ENCODE results near the gene DRD4.

The DRD4 gene

DNA sequence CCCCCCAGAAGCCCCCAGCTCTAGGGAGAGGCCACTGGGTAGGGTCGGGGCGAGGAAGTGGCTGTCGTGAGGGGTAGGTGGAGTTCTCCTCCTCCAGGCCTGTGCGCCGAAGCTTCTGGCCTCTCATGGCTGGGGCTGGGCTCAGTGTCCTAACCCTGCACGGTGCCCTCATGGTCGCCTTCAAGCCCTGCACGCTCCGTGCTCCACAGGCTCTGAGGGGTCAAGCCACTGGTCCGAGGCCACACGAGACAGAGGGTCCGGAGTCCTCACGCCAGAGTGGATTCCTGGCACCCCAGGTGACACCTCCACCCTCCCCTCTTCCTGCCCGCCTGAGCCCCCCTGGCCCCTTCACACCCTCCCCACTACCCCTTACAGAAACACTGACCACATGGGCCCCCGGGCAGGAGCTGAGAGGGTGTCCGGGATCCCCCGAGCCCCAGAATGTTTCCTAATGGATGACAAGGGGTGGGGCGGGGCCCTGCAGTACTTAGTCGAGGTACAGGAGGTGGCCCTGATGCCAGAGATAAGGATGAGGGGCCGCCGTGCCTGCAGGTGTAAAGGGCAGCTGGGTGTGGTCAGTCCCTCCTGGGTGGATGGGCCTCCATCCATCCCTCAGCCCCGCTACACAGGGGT is 11.3 kb upstream of the DRD4 start:
- Mint-ChIP-seq H3K9me3 (no peaks in the 10 kb centered on the region), H3K27ac (no peak overlapping the region), H3K4me3 (no peak overlapping the region)

DNA sequence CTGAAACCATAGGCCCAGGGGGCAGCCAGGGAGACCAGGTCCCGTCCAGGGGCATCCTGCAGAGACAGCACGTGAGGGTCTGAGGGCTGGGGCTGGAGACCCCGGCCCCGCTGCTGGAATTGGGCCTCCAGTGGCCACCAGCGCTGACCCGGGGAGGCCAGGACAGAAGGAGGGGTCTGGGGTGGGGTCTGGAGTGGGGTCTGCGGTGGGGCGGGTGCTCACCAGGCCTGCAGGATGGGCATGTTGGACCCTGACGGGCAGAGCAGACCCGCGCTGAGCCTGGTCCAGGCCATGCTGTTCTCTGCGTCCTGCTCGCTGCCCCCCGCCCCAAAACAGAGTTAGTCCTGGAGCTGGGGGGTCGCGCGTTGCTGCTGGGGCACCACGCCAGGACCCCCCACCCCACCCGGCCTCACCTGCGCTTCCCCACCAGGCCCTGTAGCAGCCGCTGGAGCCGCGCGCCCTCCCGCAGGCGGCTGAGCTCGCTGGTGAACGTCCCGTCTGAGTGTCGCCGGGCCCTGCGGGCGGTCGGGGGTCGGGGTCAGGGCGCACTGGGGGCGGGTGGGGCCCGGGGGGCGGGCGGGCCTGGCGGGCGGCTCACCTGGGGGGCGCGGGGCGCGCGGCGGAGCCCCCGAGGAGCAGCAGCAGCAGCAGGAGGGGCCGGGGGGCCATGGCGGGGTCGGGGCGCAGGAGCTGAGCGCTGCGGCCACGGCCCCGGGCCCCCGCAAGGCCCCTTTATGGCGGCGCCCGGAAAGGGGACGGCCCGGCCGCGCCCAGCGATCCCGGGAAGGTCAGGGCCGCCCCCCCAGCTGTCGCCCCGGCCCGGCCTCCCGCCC is 10.4 kb upstream of the DRD4 start, which contains the start of gene SCT:
TSS of gene SCT (minus strand) at position 707 of the 833 bp plus-strand sequence. CDS start at position 669, 38 bp downstream.
- peak within 1 kb of the TSS; percentile 59 for H3K27ac Mint-ChIP-seq
- peaks cover 20% of the 10 kb centered on the region for H3K4me1 Mint-ChIP-seq
- H3K9me3 Mint-ChIP-seq, result no peaks in the 10 kb centered on the region
- H3K4me3 Mint-ChIP-seq, result no peak within 1 kb of the TSS
- H3K36me3 Mint-ChIP-seq, result no peaks in the 10 kb centered on the region
- H3K27me3 Mint-ChIP-seq, result peaks cover 11% of the 10 kb centered on the region

More for the DNA sequence above, 11.3 kb upstream of the DRD4 start:
- peaks cover 20% of the 10 kb centered on the region for H3K4me1 Mint-ChIP-seq
- no peaks in the 10 kb centered on the region for H3K36me3 Mint-ChIP-seq
- peaks cover 11% of the 10 kb centered on the region for H3K27me3 Mint-ChIP-seq

DNA sequence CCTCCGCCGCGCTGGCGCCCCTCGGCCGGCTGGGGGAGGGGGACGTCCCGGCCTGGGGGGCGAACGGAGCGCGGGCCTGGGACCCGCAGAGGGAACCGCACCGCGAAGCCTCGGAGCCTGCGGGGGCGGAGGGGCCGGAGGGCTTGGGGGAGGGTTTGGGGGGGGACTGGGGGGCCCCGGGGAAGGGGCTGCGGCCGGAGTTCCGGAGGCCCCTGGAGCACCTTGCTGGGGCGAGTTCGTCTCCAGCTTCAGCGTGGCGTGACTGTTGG is 9.8 kb upstream of the DRD4 start:
- Mint-ChIP-seq H3K27ac (no peak overlapping the region), H3K4me1 (peaks cover 20% of the 10 kb centered on the region), H3K36me3 (no peaks in the 10 kb centered on the region), H3K4me3 (no peak overlapping the region), H3K9me3 (no peaks in the 10 kb centered on the region), H3K27me3 (peaks cover 11% of the 10 kb centered on the region)

DNA sequence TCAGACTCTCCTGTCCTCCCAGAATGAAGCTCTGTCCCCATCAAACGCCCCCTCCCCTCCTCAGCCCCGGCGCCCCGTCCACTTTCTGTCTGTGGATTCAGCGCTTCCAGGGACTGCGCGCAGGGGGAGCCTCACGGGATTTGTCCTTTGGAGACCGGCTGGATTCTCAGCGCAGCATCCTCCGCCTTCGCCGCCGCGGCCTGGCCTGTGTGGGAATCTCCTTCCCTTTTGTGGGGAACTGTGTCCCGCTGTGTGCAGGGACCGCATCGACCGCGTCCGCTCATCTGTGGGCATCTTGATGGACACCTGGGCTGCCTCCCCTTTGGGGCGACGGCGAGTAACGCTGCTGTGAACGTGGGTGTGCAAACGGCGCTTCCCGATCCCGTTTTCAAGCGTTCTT is 9.0 kb upstream of the DRD4 start:
- Mint-ChIP-seq H3K27ac (peak overlapping the region; percentile 59), H3K4me3 (peak overlapping the region; percentile 49), H3K36me3 (no peaks in the 10 kb centered on the region), H3K27me3 (peaks cover 11% of the 10 kb centered on the region), H3K9me3 (no peaks in the 10 kb centered on the region), H3K4me1 (peaks cover 20% of the 10 kb centered on the region)

DNA sequence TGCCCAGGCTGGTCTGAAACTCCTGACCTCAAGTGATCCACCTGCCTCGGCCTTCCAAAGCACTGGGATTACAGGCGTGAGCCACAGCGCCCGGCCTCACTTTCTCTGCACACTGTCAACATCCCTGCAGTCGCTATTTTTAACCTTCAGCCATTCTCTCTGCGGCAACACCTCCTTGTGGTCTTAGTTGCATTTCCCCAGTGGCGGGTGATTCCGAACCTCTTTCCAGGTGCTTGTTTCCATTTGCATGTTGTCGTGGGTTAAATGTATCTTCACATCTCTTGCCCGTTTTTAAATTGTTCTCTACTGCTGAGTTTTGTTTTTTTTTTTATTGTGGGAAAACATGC is 7.9 kb upstream of the DRD4 start:
- H3K27ac Mint-ChIP-seq, result no peak overlapping the region
- H3K27me3 Mint-ChIP-seq, result peaks cover 11% of the 10 kb centered on the region
- H3K4me3 Mint-ChIP-seq, result peak overlapping the region; percentile 40
- H3K9me3 Mint-ChIP-seq, result no peaks in the 10 kb centered on the region
- no peaks in the 10 kb centered on the region for H3K36me3 Mint-ChIP-seq
- H3K4me1 Mint-ChIP-seq, result peaks cover 20% of the 10 kb centered on the region

DNA sequence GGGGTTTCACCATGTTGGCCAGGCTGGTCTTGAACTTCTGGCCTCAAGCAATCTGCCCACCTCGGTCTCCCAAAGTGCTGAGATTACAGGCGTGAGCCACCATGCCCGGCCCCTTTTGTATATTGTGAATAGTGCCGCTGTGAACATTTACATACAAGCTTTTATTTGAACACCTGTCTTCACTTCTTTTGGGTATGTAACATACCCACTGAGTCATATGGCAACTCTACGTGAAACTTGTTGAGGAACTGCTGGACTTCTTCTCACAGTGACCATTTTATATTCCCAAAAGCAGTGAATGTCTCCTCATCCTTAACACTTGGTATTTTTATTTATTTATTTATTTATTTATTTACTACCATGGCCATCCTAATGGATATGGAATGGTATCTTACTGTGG is 6.2 kb upstream of the DRD4 start:
- Mint-ChIP-seq H3K4me1 (peaks cover 20% of the 10 kb centered on the region), H3K4me3 (no peak overlapping the region), H3K9me3 (no peaks in the 10 kb centered on the region), H3K27ac (no peak overlapping the region), H3K27me3 (peaks cover 13% of the 10 kb centered on the region), H3K36me3 (no peaks in the 10 kb centered on the region)

DNA sequence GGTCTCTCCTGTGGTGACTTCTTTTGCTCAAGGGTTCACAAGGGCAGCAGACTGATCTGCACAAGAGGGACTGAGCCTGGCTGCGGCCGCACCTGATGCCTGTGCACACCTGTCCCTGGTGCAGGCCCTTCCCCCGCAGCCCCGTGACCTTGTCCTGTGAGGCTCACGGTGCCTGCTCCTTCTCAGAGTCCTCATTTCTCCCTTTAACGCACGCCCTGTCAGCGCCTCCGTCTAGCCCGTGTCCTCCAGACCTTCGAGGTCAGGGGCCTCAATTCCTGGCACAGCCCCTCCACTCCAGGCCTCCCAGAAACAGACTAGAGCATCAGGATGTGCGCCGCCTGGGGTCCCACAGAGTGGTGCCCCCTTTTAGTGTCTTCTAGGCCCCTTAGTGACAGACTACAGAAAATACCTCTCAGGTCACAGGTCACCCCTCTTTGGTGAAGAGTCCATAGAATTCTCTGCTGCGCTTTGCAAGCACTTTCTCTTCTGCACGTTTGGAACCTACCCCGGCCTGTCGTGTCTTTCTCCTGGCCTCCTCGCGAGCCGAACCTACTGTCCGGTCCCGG is 1.0 kb upstream of the DRD4 start:
- peaks cover 14% of the 10 kb centered on the region for H3K27me3 Mint-ChIP-seq
- H3K4me3 Mint-ChIP-seq, result no peak overlapping the region
- H3K27ac Mint-ChIP-seq, result no peak overlapping the region
- no peaks in the 10 kb centered on the region for H3K36me3 Mint-ChIP-seq
- no peaks in the 10 kb centered on the region for H3K9me3 Mint-ChIP-seq
- peaks cover 9% of the 10 kb centered on the region for H3K4me1 Mint-ChIP-seq

DNA sequence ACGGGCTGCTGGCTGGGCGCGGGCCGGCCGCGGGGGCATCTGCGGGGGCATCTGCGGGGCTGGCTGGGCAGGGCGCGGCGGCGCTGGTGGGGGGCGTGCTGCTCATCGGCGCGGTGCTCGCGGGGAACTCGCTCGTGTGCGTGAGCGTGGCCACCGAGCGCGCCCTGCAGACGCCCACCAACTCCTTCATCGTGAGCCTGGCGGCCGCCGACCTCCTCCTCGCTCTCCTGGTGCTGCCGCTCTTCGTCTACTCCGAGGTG is 194 bp downstream of the DRD4 start:
- H3K27me3 Mint-ChIP-seq, result peaks cover 14% of the 10 kb centered on the region
- no peaks in the 10 kb centered on the region for H3K36me3 Mint-ChIP-seq
- H3K4me3 Mint-ChIP-seq, result peak overlapping the region; percentile 61
- no peak overlapping the region for H3K27ac Mint-ChIP-seq
- H3K9me3 Mint-ChIP-seq, result no peaks in the 10 kb centered on the region
- H3K4me1 Mint-ChIP-seq, result peaks cover 9% of the 10 kb centered on the region

DNA sequence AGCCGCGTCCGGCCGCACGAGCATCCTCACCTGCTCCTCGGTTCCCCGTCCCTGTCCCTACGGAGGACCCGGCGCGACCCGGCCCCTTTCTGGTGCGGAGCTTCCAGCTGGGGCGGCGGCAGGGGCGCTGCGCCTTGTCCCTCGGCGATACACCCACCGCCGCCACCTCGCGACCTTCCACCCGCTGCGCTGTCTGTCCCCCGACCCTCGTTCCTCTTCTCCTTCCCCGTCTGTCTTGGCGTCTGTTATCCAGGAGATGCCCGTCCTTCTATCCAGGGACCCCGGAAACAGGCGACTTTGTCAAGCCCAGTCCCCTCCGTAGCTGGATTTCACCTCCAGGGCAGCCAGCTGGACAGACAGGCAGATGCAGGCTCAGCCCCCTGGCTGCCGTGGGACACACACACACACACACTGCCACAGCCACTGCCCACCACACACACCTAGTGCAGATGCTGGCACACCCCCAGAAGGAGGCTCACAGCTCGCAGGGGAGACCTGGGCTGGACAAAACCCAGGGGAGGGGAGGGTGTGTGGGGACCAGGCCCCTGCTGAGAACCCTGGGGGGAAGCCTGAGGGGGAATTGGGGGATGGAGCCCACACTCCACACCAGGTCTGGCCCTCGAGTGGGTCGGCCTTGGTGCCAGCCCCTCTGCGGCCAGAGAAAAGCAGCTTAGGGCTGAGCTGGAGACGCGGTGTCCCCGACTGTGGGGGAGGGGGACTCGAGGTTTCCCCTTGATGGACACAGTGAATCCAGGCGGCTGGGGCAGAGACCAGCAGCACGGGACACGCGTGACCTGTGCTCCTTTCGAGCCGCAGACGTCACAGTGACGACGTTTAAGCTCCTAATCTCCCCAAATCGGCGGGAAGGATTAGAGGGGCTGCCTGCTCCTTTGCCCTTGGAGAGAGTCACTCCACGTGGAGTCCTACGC is 788 bp downstream of the DRD4 start:
- Mint-ChIP-seq H3K4me1 (peaks cover 9% of the 10 kb centered on the region), H3K36me3 (no peaks in the 10 kb centered on the region), H3K27ac (no peak overlapping the region), H3K9me3 (no peaks in the 10 kb centered on the region), H3K4me3 (peak overlapping the region; percentile 61), H3K27me3 (peaks cover 14% of the 10 kb centered on the region)

DNA sequence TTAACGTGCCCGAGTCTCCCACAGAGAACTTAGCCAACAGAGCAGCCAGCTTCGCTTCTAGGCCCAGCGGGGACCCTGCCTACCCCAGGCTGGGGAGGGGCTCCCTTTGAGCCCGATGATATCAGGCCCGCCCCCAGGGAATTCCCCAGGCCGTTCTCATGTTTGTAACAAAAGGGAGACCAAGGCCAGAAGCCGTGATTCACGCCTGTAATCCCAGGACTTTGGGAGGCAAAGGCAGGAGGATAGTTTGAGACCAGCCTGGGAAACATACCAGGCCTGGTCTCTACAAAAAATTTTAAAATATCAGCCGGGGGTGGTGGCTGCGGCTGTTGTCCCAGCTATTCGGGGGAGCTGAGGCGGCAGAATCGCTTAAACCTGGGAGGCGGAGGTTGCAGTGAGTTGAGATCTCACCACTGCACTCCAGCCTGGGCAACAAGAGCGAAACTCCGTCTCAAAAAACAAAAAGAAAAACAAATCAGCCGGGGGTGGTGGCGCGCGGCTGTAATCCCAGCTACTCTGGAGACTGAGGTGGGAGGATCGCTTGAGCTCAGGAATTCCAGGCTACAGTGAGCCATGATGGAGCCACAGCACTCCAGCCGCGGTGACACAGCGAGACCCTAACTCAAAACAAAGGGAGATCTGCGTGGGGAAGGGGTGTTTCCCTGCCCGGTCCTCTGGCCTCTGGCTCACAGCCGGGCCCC is 1.7 kb downstream of the DRD4 start:
- Mint-ChIP-seq H3K27me3 (peaks cover 14% of the 10 kb centered on the region), H3K4me1 (peaks cover 9% of the 10 kb centered on the region), H3K36me3 (no peaks in the 10 kb centered on the region), H3K9me3 (no peaks in the 10 kb centered on the region), H3K4me3 (peak overlapping the region; percentile 33), H3K27ac (no peak overlapping the region)

DNA sequence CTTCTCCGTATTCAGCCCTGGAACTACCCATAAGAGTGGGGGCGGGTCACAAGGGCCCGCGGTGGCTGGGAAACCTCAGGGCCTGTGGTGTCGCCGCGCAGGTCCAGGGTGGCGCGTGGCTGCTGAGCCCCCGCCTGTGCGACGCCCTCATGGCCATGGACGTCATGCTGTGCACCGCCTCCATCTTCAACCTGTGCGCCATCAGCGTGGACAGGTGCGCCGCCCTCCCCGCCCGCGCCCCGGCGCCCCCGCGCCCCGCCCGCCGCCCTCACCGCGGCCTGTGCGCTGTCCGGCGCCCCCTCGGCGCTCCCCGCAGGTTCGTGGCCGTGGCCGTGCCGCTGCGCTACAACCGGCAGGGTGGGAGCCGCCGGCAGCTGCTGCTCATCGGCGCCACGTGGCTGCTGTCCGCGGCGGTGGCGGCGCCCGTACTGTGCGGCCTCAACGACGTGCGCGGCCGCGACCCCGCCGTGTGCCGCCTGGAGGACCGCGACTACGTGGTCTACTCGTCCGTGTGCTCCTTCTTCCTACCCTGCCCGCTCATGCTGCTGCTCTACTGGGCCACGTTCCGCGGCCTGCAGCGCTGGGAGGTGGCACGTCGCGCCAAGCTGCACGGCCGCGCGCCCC is 2.4 kb downstream of the DRD4 start:
- peak overlapping the region; percentile 39 for H3K4me3 Mint-ChIP-seq
- H3K27ac Mint-ChIP-seq, result no peak overlapping the region
- no peaks in the 10 kb centered on the region for H3K9me3 Mint-ChIP-seq
- peaks cover 14% of the 10 kb centered on the region for H3K27me3 Mint-ChIP-seq
- peaks cover 9% of the 10 kb centered on the region for H3K4me1 Mint-ChIP-seq
- H3K36me3 Mint-ChIP-seq, result no peaks in the 10 kb centered on the region

DNA sequence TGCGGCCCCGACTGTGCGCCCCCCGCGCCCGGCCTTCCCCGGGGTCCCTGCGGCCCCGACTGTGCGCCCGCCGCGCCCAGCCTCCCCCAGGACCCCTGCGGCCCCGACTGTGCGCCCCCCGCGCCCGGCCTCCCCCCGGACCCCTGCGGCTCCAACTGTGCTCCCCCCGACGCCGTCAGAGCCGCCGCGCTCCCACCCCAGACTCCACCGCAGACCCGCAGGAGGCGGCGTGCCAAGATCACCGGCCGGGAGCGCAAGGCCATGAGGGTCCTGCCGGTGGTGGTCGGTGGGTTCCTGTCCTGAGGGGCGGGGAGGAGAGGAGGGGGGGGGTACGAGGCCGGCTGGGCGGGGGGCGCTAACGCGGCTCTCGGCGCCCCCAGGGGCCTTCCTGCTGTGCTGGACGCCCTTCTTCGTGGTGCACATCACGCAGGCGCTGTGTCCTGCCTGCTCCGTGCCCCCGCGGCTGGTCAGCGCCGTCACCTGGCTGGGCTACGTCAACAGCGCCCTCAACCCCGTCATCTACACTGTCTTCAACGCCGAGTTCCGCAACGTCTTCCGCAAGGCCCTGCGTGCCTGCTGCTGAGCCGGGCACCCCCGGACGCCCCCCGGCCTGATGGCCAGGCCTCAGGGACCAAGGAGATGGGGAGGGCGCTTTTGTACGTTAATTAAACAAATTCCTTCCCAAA is 3.1 kb downstream of the DRD4 start:
- Mint-ChIP-seq H3K4me3 (peak overlapping the region; percentile 73), H3K27me3 (peaks cover 14% of the 10 kb centered on the region)

DNA sequence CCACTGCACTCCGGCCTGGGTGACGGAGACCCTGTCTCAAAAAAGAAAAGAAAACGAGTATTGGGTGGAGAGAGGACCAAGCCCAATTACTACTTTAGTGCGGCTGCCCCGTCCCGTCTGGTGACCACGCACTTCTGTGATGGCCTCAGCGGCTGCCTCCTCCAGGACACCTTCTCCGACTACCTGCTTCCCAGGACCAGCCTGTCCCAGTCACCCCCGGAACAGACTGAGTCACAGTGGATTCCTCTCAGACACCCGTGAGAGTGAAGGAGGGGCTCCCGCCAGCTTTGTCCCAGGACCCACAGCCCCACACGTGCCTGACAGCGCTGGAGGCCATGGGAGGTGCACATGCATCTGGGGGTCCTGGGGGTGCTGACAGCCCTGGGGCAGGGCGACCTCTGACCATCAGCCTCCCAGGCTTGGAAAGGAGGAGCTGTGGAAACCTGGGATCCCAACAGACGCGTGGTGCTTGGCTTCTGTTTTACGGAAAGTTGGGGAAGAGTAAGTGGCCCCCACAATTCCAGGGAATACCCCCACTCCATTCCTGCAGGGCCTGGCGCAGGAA is 4.8 kb downstream of the DRD4 start:
- H3K27ac Mint-ChIP-seq, result no peak overlapping the region
- no peak overlapping the region for H3K4me3 Mint-ChIP-seq

More for the DNA sequence above, 3.1 kb downstream of the DRD4 start:
- Mint-ChIP-seq H3K36me3 (no peaks in the 10 kb centered on the region), H3K9me3 (no peaks in the 10 kb centered on the region), H3K27ac (peak overlapping the region; percentile 83), H3K4me1 (peaks cover 9% of the 10 kb centered on the region)

DNA sequence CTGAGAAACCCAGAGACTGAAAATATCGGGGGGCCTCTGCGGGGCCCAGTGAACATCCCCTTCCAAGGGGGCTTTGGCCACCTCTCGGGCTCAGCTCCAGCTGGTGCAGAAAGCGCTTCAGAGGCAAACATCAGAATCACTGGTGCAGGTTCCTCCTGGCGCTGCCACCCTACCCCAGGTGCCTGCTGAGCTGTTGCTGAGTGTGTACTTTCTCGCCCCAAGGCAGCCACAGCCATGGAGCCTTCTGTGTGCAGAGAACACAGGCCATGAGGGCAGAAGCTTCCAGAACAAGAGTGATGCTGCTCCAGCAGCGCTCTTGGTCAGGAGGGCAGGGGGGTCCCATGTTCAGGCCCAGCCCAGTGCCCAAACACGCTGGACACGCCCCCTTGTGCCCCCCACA is 6.3 kb downstream of the DRD4 start:
- peaks cover 5% of the 10 kb centered on the region for H3K4me1 Mint-ChIP-seq
- H3K4me3 Mint-ChIP-seq, result no peak overlapping the region
- H3K9me3 Mint-ChIP-seq, result no peaks in the 10 kb centered on the region
- peaks cover 4% of the 10 kb centered on the region for H3K27me3 Mint-ChIP-seq
- no peaks in the 10 kb centered on the region for H3K36me3 Mint-ChIP-seq
- no peak overlapping the region for H3K27ac Mint-ChIP-seq

More for the DNA sequence above, 4.8 kb downstream of the DRD4 start:
- H3K27me3 Mint-ChIP-seq, result peaks cover 9% of the 10 kb centered on the region
- H3K9me3 Mint-ChIP-seq, result no peaks in the 10 kb centered on the region
- no peaks in the 10 kb centered on the region for H3K36me3 Mint-ChIP-seq
- H3K4me1 Mint-ChIP-seq, result peaks cover 9% of the 10 kb centered on the region
